ENCODE measurements around the gene GHR. TPM values are rescaled to one million over a fixed set of nuclear protein-coding genes. Genes with fewer than 3 reads are reported as not detected.

The GHR gene
- total RNA-seq, 1 experiment from 2014 or later, result 0.05 TPM

- no TSS peak for BruUV-seq (replicated peaks)
- in situ Hi-C loops (cut with HindIII; ENCODE audit: low pct_unique_long_range_greater_than_20kb, low sequenced_read_pairs), result no loop called here
- no peak for TF ChIP-seq CTCF (IDR thresholded peaks at IDR 0.05)
- TF ChIP-seq TCF7L2 (IDR thresholded peaks at IDR 0.05; ENCODE audit: low read depth, low read length), result no peak
- TF ChIP-seq SIN3A (IDR thresholded peaks at IDR 0.05; ENCODE audit: borderline replicate concordance, insufficient read depth, low read depth, low read length), result no peak
- TF ChIP-seq POLR2AphosphoS5 (IDR thresholded peaks at IDR 0.05; ENCODE audit: low read depth, low read length), result no peak
- no peak for TF ChIP-seq REST (IDR thresholded peaks at IDR 0.05; ENCODE audit: insufficient read depth in 1 of 2, low read depth in 2 of 2, low read length in 1 of 2)
Measured at GRCh38 chr5:42654645-42655044, 231.4 kb downstream of the GHR start.

GRCh38 chr5:42655982-42656650 is 232.9 kb downstream of the GHR start:
- TF ChIP-seq CTCF (IDR thresholded peaks at IDR 0.05), result no peak
- TF ChIP-seq REST (IDR thresholded peaks at IDR 0.05; ENCODE audit: insufficient read depth in 1 of 2, low read depth in 2 of 2, low read length in 1 of 2), result no peak
- no peak for TF ChIP-seq POLR2AphosphoS5 (IDR thresholded peaks at IDR 0.05; ENCODE audit: low read depth, low read length)
- TF ChIP-seq SIN3A (IDR thresholded peaks at IDR 0.05; ENCODE audit: borderline replicate concordance, insufficient read depth, low read depth, low read length), result no peak
- no peak for TF ChIP-seq TCF7L2 (IDR thresholded peaks at IDR 0.05; ENCODE audit: low read depth, low read length)
- no peak overlapping the region for H3K4me3 ChIP-seq (ENCODE audit: low read depth in 2 of 2, low read length in 2 of 2)
- H3K4me1 ChIP-seq (ENCODE audit: control insufficient read depth, insufficient read depth, low read length), result no peaks in the 10 kb centered on the region
- peaks cover 5% of the 10 kb centered on the region for H3K27me3 ChIP-seq (ENCODE audit: control insufficient read depth, insufficient read depth, low read length)
- no peak overlapping the region for H3K27ac ChIP-seq (ENCODE audit: low read length)
- no peaks in the 10 kb centered on the region for H3K9me3 ChIP-seq (ENCODE audit: control insufficient read depth, insufficient read depth, low read depth, low read length)
- ChIA-PET CTCF (no interaction called here), POLR2A (no interaction called here)
- ATAC-seq (no peak), DNase-seq (ENCODE audit: low read depth, low spot score) (no peak)
- BruUV-seq (replicated peaks), result no TSS peak
- intact Hi-C loops (cut with micrococcal nuclease; ENCODE audit: unreplicated experiment), result no loop called here
- no peaks in the 10 kb centered on the region for H3K36me3 ChIP-seq (ENCODE audit: control insufficient read depth, insufficient read depth, low read length)
- in situ Hi-C loops (cut with HindIII; ENCODE audit: low pct_unique_long_range_greater_than_20kb, low sequenced_read_pairs), result no loop called here

More at GRCh38 chr5:42654645-42655044, 231.4 kb downstream of the GHR start:
- ChIA-PET CTCF (no interaction called here), POLR2A (no interaction called here)
- peaks cover 7% of the 10 kb centered on the region for H3K27me3 ChIP-seq (ENCODE audit: control insufficient read depth, insufficient read depth, low read length)
- no peak overlapping the region for H3K27ac ChIP-seq (ENCODE audit: low read length)
- H3K9me3 ChIP-seq (ENCODE audit: control insufficient read depth, insufficient read depth, low read depth, low read length), result no peaks in the 10 kb centered on the region
- intact Hi-C loops (cut with micrococcal nuclease; ENCODE audit: unreplicated experiment), result no loop called here
- DNase-seq (ENCODE audit: low read depth, low spot score) (no peak), ATAC-seq (no peak)
- H3K36me3 ChIP-seq (ENCODE audit: control insufficient read depth, insufficient read depth, low read length), result no peaks in the 10 kb centered on the region
- no peak overlapping the region for H3K4me3 ChIP-seq (ENCODE audit: low read depth in 2 of 2, low read length in 2 of 2)
- no peaks in the 10 kb centered on the region for H3K4me1 ChIP-seq (ENCODE audit: control insufficient read depth, insufficient read depth, low read length)

Data from Panc1 (cell line).